Stimulated activated CD8-positive, alpha-beta memory T cell treated with anti-CD3 and anti-CD28 coated beads, Interleukin-2, amount 100 ng/mL, for 48 hours (primary cell): ENCODE measurements around the gene LMO3.

Source experiments
- DNase-seq, 2 donors: peaks; one replicate each; pipeline ENCODE4 v3.0.0-alpha.2; 2020; ENCODE audit warnings: low read depth in 2 of 2

The LMO3 gene

GRCh38 chr12:16600525-16600924, 5.4 kb downstream of the LMO3 start:
- DNase-seq, result no peak

DNA sequence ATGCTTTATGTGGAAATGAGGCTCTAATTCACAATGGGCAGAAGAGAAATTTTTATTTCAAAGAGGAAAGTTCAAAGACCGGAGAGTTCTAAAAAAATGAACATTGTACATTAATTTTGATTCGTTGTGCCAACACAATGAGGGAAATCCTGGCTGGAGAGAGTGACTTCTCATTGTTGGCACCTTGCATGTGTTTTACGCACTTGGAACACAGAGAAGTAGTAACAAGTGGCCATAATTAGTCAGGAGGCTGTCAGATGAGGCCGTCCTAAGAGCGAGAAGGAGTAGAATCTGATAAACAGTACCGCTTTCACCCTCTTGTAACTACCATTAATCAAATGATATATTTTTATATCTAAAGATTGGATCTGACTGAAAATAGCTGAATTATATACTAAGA, 6.9 kb downstream of the LMO3 start:
- no peak for DNase-seq

GRCh38 chr12:16594797-16595196, 11.2 kb downstream of the LMO3 start:
- no peak for DNase-seq

- DNase-seq, result no peak
Observed at GRCh38 chr12:16593546-16593945, 12.4 kb downstream of the LMO3 start.

DNA sequence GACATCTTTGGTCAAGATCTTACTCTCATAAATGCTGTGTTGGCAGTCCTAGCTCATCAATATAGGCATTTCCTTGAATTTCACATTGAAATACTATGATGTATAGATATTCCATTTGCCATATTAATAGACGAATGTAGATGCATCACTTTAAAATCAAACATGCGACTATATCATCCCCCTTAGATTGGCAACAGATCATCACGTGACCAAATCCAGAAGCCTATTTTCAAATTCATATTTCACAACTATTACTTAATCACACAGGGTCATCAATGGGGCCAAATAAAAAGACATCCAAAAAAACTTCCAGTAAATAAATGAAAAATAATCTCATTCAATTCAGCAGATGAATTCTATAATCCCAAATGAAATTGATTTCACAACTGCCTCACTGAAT, 15.3 kb downstream of the LMO3 start:
- DNase-seq, result no peak

DNA sequence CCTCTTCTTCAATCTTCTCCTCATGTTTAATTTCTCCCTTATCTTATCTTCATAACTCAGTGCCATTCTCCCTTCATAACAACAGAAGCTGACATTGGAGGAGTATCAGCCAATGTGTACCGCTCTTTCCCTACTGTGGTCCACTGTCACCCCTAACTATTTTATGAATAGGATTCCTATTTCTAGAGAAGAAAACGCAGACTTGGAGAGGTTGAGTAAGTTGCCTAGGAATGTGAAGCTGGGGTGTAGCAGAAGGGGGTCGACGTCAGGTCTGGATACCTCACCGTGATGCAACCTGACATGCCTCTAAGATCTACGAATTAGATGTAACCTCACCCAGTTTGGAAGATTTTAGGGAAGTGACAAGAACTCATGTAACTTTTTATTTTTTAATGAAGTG, 17.1 kb downstream of the LMO3 start:
- no peak for DNase-seq

DNA sequence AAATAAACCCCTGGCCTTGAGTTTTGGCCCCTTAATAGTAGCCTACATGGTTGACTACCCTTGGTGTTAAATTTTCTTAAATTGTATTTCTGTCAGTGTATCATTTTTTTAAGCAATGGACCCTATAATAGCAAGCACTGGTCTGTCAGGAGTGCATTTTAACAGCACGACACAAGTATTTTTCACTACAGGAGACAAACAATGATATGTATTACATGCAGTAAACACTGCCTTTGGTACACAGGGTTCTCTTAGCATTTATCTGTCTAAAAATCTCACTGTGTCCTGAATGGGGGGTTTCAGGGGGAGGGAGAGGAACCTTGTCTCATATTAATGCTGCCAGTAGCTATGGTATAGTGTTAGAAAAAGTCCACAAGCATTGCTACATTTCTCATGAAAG, 18.4 kb downstream of the LMO3 start:
- DNase-seq, result no peak

- DNase-seq, result no peak
Observed at GRCh38 chr12:16587110-16587453, 18.9 kb downstream of the LMO3 start.

GRCh38 chr12:16586350-16587109, 19.4 kb downstream of the LMO3 start:
- no peak for DNase-seq

DNA sequence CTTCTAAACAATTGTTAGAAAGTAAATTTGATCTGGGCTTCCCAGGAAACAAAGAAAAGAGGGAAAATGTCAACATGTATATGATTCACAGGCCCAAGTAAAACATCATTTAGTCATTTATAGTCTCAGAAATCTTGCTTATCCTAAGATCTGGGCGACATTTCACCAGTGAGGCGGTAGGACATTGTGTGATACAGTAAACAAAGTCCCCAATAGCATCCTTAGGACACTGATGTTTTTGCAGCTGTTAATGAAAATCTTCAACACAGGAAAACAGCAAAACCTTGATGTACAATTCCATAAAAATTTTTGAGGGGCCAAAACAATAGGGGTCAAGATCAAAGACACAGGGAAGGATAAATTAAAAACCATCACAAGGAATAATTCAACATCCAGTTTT, 20.2 kb downstream of the LMO3 start:
- no peak for DNase-seq

- DNase-seq, result no peak
Observed at GRCh38 chr12:16583969-16584745, 21.8 kb downstream of the LMO3 start.

DNA sequence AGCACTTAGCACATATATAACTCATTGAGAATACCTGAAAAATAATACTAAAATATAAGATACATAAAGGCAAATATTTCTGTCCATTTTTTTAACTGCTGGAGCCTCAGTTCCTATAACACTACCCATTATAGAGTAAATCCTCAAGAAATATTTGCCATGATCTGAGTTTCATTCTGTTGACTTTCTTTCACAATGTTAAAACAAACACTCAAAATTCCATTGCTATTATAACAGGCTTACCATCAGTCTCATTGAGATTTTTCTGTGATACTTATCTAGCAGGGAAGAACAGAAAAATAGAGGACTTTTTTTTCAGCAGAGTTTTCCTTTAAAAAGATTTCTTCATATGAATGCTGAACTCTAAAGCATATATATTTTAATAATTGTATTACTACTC, 24.5 kb downstream of the LMO3 start:
- no peak for DNase-seq

DNA sequence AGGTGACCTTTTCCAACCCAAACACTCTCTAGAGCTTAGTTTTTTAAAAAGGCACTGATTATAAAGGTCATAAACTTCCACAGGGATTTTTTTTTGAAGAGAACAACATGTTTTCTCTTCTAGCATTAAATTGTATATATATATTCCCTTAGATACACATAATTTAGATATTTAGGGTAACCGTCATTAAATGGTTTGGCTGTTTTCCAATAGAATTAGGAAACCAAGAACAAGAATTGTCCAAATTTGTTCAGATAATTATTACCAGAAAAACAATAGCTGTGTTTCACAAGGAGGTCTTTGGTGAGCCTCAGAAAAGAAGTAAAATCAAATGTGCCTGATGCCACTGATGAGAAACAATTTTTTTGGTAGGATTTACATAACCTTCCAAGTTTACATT, 26.9 kb downstream of the LMO3 start:
- DNase-seq, result no peak

- DNase-seq, result no peak
Observed at GRCh38 chr12:16573398-16574077, 32.4 kb downstream of the LMO3 start.

- DNase-seq, result no peak
Observed at GRCh38 chr12:16568873-16569272, 37.1 kb downstream of the LMO3 start.

- DNase-seq, result no peak
Observed at GRCh38 chr12:16564675-16565074, 41.3 kb downstream of the LMO3 start.

DNA sequence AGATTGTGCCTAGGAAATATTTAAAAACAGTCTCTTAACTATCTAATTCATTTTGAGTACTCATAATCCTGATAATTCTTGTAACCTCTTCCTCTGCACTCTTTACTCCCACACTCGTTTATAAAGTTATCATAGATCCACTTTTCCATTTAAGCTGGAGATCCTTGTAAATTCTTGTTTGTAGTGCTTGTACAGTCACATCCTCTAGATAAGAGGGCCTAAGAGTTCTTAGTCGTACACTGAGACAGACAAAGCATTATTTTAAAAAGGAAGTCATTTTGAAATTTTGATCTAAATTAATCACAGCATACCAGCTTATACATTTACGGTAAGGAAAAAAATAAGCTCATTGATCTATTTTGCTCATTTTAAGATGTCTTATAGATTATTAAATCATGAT, 42.5 kb downstream of the LMO3 start:
- no peak for DNase-seq

DNA sequence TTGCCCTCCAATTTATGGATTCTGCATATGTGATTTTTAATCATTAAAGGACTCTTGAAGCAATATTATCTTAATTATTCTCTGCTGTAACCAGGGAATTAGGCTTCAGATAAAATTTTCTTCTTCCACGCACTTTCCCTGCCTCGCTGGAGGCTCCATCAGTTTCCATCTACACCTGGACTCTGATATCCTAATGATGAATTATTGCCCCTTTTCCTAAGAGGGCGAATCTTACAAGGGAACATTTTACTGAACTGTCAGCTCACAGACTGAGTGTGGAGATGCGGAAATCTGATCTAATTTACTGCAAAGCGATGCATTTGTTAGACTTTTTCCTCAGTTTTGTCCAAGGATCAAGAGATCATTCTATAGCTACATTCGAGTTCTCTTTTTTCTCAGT, 43.0 kb downstream of the LMO3 start:
- DNase-seq, result no peak

DNA sequence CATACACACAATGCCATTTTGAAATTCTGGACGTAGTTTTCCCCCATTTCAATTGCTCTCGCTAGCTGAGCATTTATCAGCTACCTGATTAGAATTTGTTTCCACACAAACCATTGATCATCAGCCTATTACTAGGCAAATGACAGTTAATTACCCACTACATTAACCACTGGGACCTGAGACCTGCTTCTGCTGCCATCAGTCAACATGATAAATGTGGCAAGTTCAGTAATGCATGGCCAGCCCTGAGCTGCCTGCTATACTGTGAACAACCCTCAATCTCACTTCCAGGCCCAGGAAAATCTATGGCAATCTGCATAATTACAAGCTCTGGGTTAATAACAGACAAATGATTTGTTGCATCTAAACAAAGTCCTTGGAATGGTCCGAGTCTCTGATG, 43.5 kb downstream of the LMO3 start:
- no peak for DNase-seq

- DNase-seq, result no peak
Observed at GRCh38 chr12:16560273-16560672, 45.7 kb downstream of the LMO3 start.

GRCh38 chr12:16555630-16556029, 50.3 kb downstream of the LMO3 start:
- DNase-seq, result no peak

- DNase-seq, result no peak
Observed at GRCh38 chr12:16553457-16553856, 52.5 kb downstream of the LMO3 start.

- DNase-seq, result no peak
Observed at GRCh38 chr12:16552301-16552700, 53.7 kb downstream of the LMO3 start.
